Smooth muscle cell (in vitro differentiated cells): ENCODE results near the gene ATP5PB. TPM values are rescaled to one million over a fixed set of nuclear protein-coding genes. Genes with fewer than 3 reads are reported as not detected.

Source experiments
- DNase-seq: peaks from one replicate; lab custom pipeline; 2025; ENCODE audit not compliant: unreplicated experiment; lab: John Stamatoyannopoulos, UW
- H2AFZ ChIP-seq: fragments of 200-600 bp; sonication (generic); 2 replicates; pipeline ENCODE4 v1.6.0; 2016; ENCODE audit warnings: antibody characterized with exemption, low read depth, mild to moderate bottlenecking
- H3F3A ChIP-seq: fragments of 200-600 bp; sonication (generic); 2 replicates; pipeline ENCODE4 v1.6.0; 2017; ENCODE audit warnings: antibody characterized with exemption, low read depth
- H3K27ac ChIP-seq: fragments of 200-600 bp; sonication (generic); 2 replicates; pipeline ENCODE4 v1.5.1; 2016; ENCODE audit warnings: low read depth, mild to moderate bottlenecking
- H3K27me3 ChIP-seq: fragments of 200-600 bp; sonication (generic); 2 replicates; pipeline ENCODE4 v1.6.1; 2016; ENCODE audit warnings: low read depth, mild to moderate bottlenecking
- H3K36me3 ChIP-seq: fragments of 200-600 bp; sonication (generic); 2 replicates; pipeline ENCODE4 v1.5.1; 2016; ENCODE audit warnings: low read depth
- H3K4me1 ChIP-seq: fragments of 200-600 bp; sonication (generic); 2 replicates; pipeline ENCODE4 v1.5.1; 2016; ENCODE audit warnings: low read depth
- H3K4me2 ChIP-seq: fragments of 200-600 bp; sonication (generic); 2 replicates; pipeline ENCODE4 v1.6.0; 2016; ENCODE audit warnings: mild to moderate bottlenecking
- H3K4me3 ChIP-seq: fragments of 200-600 bp; sonication (generic); 2 replicates; pipeline ENCODE4 v1.5.1; 2016; ENCODE audit warnings: mild to moderate bottlenecking
- H3K79me2 ChIP-seq: fragments of 200-600 bp; sonication (generic); 2 replicates; pipeline ENCODE4 v1.6.0; 2016; ENCODE audit warnings: low read depth, mild to moderate bottlenecking
- H3K9ac ChIP-seq: fragments of 200-600 bp; sonication (generic); 2 replicates; pipeline ENCODE4 v1.6.0; 2016; ENCODE audit warnings: low read depth
- H3K9me3 ChIP-seq: fragments of 200-600 bp; sonication (generic); replicated peaks from 2 replicates; pipeline ENCODE4 v1.5.1; 2016; ENCODE audit warnings: low read depth
- H4K20me1 ChIP-seq: fragments of 200-600 bp; sonication (generic); 2 replicates; pipeline ENCODE4 v1.6.0; 2016; ENCODE audit warnings: low read depth
- CTCF ChIP-seq: fragments of 200-600 bp; sonication (generic); IDR thresholded peaks from 2 replicates; pipeline ENCODE4 v1.5.1; 2017; ENCODE audit warnings: borderline replicate concordance, mild to moderate bottlenecking, antibody characterized with exemption; ENCODE audit not compliant: insufficient read depth, poor library complexity, severe bottlenecking
- WGBS: methylation state at CpG from one replicate; pipeline ENCODE4 v1.1.7; 2016; ENCODE audit warnings: low lambda C conversion rate; 5-methylcytosine and 5-hydroxymethylcytosine counted together
- polyA plus RNA-seq: library from polyadenylated mRNA; unstranded; fragments of >200 nt; fragmentation: Nextera tagmentation; extraction: Ambion mirVana; gene quantifications from 2 replicates; pipeline ENCODE4 v1.2.1, GENCODE V29; 2016
- total RNA-seq: library from RNA; depleted of rRNA; stranded (reverse); fragments of >200 nt; gene quantifications from 2 replicates; pipeline ENCODE4 v1.2.3, GENCODE V29; 2014

ATP5PB gene
- total and polyA plus RNA-seq, 2 experiments from 2014 or later, result 272 to 289 TPM

- H3K9ac ChIP-seq, result no peak overlapping the region
- H3K4me3 ChIP-seq, result no peak overlapping the region
- H2AFZ ChIP-seq, result no peak overlapping the region
- no peaks in the 10 kb centered on the region for H3F3A ChIP-seq
- no peak overlapping the region for H3K27ac ChIP-seq
- H3K27me3 ChIP-seq, result no peaks in the 10 kb centered on the region
- H4K20me1 ChIP-seq, result no peaks in the 10 kb centered on the region
- H3K4me1 ChIP-seq, result no peaks in the 10 kb centered on the region
- H3K79me2 ChIP-seq, result no peaks in the 10 kb centered on the region
- no peaks in the 10 kb centered on the region for H3K9me3 ChIP-seq
- no peak for TF ChIP-seq CTCF
- no peak for DNase-seq
- 85% methylated on average over 4 of the region's 4 CpGs for WGBS
- no peaks in the 10 kb centered on the region for H3K36me3 ChIP-seq
- H3K4me2 ChIP-seq, result no peak overlapping the region
Measured at GRCh38 chr1:111404588-111404987, 44.7 kb upstream of the ATP5PB start.

- Histone ChIP-seq H3K79me2 (no peaks in the 10 kb centered on the region), H2AFZ (no peak overlapping the region), H4K20me1 (no peaks in the 10 kb centered on the region), H3K27ac (no peak overlapping the region), H3F3A (no peaks in the 10 kb centered on the region), H3K36me3 (no peaks in the 10 kb centered on the region), H3K4me1 (no peaks in the 10 kb centered on the region), H3K9me3 (no peaks in the 10 kb centered on the region), H3K27me3 (no peaks in the 10 kb centered on the region), H3K9ac (no peak overlapping the region), H3K4me3 (no peak overlapping the region), H3K4me2 (no peak overlapping the region)
- 28% methylated on average over 2 of the region's 2 CpGs for WGBS
- no peak for DNase-seq
- TF ChIP-seq CTCF, result no peak
Measured at GRCh38 chr1:111406321-111406768, 42.9 kb upstream of the ATP5PB start.

- no peaks in the 10 kb centered on the region for H3K27me3 ChIP-seq
- no peak overlapping the region for H3K9ac ChIP-seq
- TF ChIP-seq CTCF, result no peak
- no peak overlapping the region for H3K4me3 ChIP-seq
- no peak overlapping the region for H3K4me2 ChIP-seq
- no peaks in the 10 kb centered on the region for H3F3A ChIP-seq
- H3K27ac ChIP-seq, result no peak overlapping the region
- no peaks in the 10 kb centered on the region for H3K4me1 ChIP-seq
- no peak overlapping the region for H2AFZ ChIP-seq
- WGBS, result 89% methylated on average over 6 of the region's 6 CpGs
- H3K36me3 ChIP-seq, result no peaks in the 10 kb centered on the region
- no peak for DNase-seq
- no peaks in the 10 kb centered on the region for H4K20me1 ChIP-seq
- H3K79me2 ChIP-seq, result no peaks in the 10 kb centered on the region
- no peaks in the 10 kb centered on the region for H3K9me3 ChIP-seq
Measured at GRCh38 chr1:111407301-111407700, 42.0 kb upstream of the ATP5PB start.

GRCh38 chr1:111412839-111413238 is 36.4 kb upstream of the ATP5PB start:
- Histone ChIP-seq H3K9me3 (no peaks in the 10 kb centered on the region), H2AFZ (no peak overlapping the region), H3K27ac (no peak overlapping the region), H3F3A (no peaks in the 10 kb centered on the region), H3K27me3 (no peaks in the 10 kb centered on the region), H3K36me3 (no peaks in the 10 kb centered on the region), H3K4me2 (no peak overlapping the region), H3K9ac (no peak overlapping the region), H3K79me2 (no peaks in the 10 kb centered on the region), H3K4me1 (no peaks in the 10 kb centered on the region), H4K20me1 (no peaks in the 10 kb centered on the region), H3K4me3 (no peak overlapping the region)
- no peak for DNase-seq
- no peak for TF ChIP-seq CTCF
- 58% methylated on average over 2 of the region's 2 CpGs for WGBS
